ENCODE data around the gene SLC12A2. TPM values are rescaled to one million over a fixed set of nuclear protein-coding genes. Genes with fewer than 3 reads are reported as not detected.

The SLC12A2 gene
- total and polyA plus RNA-seq, 2 experiments from 2014 or later: 8.1 to 21.3 TPM

- TF ChIP-seq ZNF462 (CRISPR knock-in tag; IDR thresholded peaks at IDR 0.05) (no peak), NANOG (IDR thresholded peaks at IDR 0.05; ENCODE audit: borderline replicate concordance) (no peak), ZNF114 (CRISPR knock-in tag; IDR thresholded peaks at IDR 0.05) (no peak), STAT1 (IDR thresholded peaks at IDR 0.05; ENCODE audit: unreplicated experiment) (no peak), JUNB (IDR thresholded peaks at IDR 0.05; ENCODE audit: unreplicated experiment) (no peak)
Observed at GRCh38 chr5:128174951-128175350, 91.4 kb downstream of the SLC12A2 start (continued).

- TF ChIP-seq ETS1 (IDR thresholded peaks at IDR 0.05) (no peak), JUNB (IDR thresholded peaks at IDR 0.05; ENCODE audit: unreplicated experiment) (no peak), EZH2 (IDR thresholded peaks at IDR 0.05; ENCODE audit: low read depth, unreplicated experiment) (no peak), ZNF114 (CRISPR knock-in tag; IDR thresholded peaks at IDR 0.05) (no peak)
- H3K36me3 Mint-ChIP-seq (ENCODE audit: low read depth): no peaks in the 10 kb centered on the region
- H3K79me2 ChIP-seq (replicated peaks; ENCODE audit: insufficient read depth): no peaks in the 10 kb centered on the region
Observed at GRCh38 chr5:128192368-128192767, 108.8 kb downstream of the SLC12A2 start.

More at GRCh38 chr5:128192368-128192767, 108.8 kb downstream of the SLC12A2 start:
- H3K4me3 Mint-ChIP-seq: no peak overlapping the region
- ATAC-seq (no peak), DNase-seq (ENCODE audit: low spot score) (no peak)
- H3F3A ChIP-seq (replicated peaks; ENCODE audit: low read depth): no peaks in the 10 kb centered on the region
- H3K4me2 ChIP-seq: no peak overlapping the region
- H3K4me3 ChIP-seq: no peak overlapping the region
- no peak overlapping the region for H3K27ac Mint-ChIP-seq
- no peaks in the 10 kb centered on the region for H4K20me1 ChIP-seq (replicated peaks; ENCODE audit: insufficient read depth)
- H3K27me3 Mint-ChIP-seq (ENCODE audit: insufficient read depth, low read depth, poor library complexity): no peaks in the 10 kb centered on the region
- H3K9me2 ChIP-seq (ENCODE audit: insufficient read depth): no peaks in the 10 kb centered on the region
- H3K9me3 Mint-ChIP-seq: no peaks in the 10 kb centered on the region
- peaks cover 17% of the 10 kb centered on the region; the same call in 2 of the 3 replicates for H3K4me1 Mint-ChIP-seq
- no peak overlapping the region for H3K27ac ChIP-seq (ENCODE audit: low read depth)
- H3K4me1 ChIP-seq (ENCODE audit: insufficient read depth): no peaks in the 10 kb centered on the region
- H3K27me3 ChIP-seq (ENCODE audit: insufficient read depth): no peaks in the 10 kb centered on the region
- no peaks in the 10 kb centered on the region for H3K36me3 ChIP-seq (ENCODE audit: insufficient read depth)
- H2AFZ ChIP-seq: no peak overlapping the region

All from GM23338 (cell line).